ENCODE measurements around the gene GRPEL1. TPM values are rescaled to one million over a fixed set of nuclear protein-coding genes. Genes with fewer than 3 reads are reported as not detected.

GRPEL1 gene
- total RNA-seq, 1 donor from 2014 or later = 67.4 TPM

DNA sequence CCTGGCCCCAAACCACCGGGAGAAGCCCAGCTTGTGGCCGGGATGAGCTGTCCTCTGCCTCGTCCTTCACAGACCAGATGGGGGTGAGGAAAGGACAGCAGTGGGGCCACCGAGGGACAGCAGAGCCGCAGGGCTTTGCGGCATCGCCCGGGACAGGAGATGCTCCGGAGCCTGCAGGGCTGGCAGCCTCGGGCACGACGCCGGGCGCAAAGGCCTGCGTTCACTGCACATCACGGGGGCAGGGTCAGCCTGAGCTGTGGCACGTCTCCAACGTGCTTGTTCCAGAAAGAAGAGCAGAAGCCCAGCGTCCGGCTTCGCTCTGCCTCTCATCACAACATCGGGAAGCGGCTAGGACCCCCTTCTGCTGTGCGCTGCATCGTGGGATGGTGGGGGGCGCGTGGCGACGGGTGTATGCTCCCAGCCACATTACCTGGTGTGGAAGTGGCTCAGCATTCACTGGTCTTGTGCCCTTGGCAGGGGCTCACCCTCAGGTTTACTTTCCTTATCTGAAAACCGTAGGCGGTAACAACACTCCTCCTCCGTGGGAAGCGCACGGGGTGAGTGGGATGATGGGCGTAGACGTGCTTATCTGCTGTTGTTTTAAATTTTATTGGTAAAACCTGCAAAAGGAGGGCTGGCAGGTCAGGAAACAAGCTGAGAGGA lies 17.3 kb downstream of the GRPEL1 start:
- no peak for FAIRE-seq
- H3K4me3 ChIP-seq (ENCODE audit: low read depth, low read length) = no peak overlapping the region
- TF ChIP-seq, protein P1, sequence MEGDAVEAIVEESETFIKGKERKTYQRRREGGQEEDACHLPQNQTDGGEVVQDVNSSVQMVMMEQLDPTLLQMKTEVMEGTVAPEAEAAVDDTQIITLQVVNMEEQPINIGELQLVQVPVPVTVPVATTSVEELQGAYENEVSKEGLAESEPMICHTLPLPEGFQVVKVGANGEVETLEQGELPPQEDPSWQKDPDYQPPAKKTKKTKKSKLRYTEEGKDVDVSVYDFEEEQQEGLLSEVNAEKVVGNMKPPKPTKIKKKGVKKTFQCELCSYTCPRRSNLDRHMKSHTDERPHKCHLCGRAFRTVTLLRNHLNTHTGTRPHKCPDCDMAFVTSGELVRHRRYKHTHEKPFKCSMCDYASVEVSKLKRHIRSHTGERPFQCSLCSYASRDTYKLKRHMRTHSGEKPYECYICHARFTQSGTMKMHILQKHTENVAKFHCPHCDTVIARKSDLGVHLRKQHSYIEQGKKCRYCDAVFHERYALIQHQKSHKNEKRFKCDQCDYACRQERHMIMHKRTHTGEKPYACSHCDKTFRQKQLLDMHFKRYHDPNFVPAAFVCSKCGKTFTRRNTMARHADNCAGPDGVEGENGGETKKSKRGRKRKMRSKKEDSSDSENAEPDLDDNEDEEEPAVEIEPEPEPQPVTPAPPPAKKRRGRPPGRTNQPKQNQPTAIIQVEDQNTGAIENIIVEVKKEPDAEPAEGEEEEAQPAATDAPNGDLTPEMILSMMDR (IDR thresholded peaks at IDR 0.05; ENCODE audit: insufficient read depth, low read length, severe bottlenecking) = no peak
- H3K36me3 ChIP-seq (ENCODE audit: control insufficient read depth, insufficient read depth, low read length) = peaks cover 16% of the 10 kb centered on the region
- DNase-seq (ENCODE audit: low read depth) = no peak
- no peaks in the 10 kb centered on the region for H3K27me3 ChIP-seq (ENCODE audit: control insufficient read depth, insufficient read depth, low read length)

DNA sequence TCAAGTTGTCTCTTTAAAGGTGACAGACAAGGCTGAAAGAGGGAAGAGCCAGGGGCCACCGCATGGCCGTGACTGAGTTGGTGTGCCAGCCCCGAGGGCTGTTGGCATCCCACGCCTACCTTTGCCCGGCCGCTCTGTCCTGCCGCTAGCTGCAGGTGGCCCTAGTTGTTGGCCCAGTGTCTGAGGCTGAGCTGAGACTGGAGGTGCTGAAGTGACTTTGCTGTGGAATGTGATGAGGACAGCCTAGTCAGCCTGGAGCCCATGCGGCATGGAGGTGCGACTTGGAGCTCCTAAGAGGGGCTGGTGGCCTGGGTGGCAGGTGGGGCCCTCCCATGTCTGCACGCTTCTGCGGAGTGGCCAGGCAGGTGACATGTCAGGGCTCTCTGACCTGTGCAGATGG lies 18.1 kb downstream of the GRPEL1 start:
- H3K4me3 ChIP-seq (ENCODE audit: low read depth, low read length) = no peak overlapping the region
- no peak for FAIRE-seq
- TF ChIP-seq, protein P1 (IDR thresholded peaks at IDR 0.05; ENCODE audit: insufficient read depth, low read length, severe bottlenecking) = no peak
- no peaks in the 10 kb centered on the region for H3K27me3 ChIP-seq (ENCODE audit: control insufficient read depth, insufficient read depth, low read length)
- H3K36me3 ChIP-seq (ENCODE audit: control insufficient read depth, insufficient read depth, low read length) = peaks cover 10% of the 10 kb centered on the region
- no peak for DNase-seq (ENCODE audit: low read depth)

DNA sequence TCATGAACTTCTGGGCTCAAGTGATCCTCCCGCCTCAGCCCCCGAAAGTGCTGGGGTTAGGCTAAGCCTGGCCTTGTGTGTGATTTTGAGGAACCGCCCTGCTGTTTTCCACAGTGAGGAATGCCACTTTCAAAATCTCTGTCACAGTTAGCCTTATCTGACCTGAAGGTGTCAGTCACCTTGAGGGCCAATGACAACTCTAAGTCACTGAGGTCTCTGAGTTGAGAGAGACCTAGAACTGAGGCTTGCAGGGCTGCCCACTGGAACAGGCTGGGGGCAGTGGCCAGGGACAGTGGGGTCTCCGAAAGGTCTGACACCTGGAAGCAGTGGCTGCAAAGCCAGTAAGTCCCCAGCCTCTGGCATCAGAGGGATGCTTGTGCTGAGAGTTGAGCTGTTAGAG lies 18.6 kb downstream of the GRPEL1 start:
- H3K4me3 ChIP-seq (ENCODE audit: low read depth, low read length) = no peak overlapping the region
- DNase-seq (ENCODE audit: low read depth) (no peak), FAIRE-seq (no peak)
- TF ChIP-seq, protein P1 (IDR thresholded peaks at IDR 0.05; ENCODE audit: insufficient read depth, low read length, severe bottlenecking) = no peak
- H3K36me3 ChIP-seq (ENCODE audit: control insufficient read depth, insufficient read depth, low read length) = peaks cover 8% of the 10 kb centered on the region
- H3K27me3 ChIP-seq (ENCODE audit: control insufficient read depth, insufficient read depth, low read length) = no peaks in the 10 kb centered on the region

DNA sequence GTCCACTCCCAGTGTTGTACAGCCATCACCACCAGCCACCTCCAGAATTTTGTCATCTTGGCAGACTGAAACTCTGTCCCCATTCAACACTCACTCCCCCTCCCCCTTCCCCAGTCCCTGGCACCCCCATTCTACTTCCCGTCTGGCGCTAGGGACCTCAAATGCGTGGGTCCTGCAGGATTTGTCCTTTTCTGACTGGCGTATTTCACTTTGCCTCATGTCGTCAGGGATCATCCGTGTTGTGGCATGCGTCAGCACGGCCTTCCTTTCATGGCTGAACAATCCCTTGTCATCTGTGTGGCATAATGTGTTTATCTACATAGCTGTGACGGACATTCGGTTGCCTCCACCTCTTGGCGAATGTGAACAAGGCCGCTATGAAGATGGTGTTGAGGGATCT lies 19.2 kb downstream of the GRPEL1 start:
- DNase-seq (ENCODE audit: low read depth) (no peak), FAIRE-seq (no peak)
- Histone ChIP-seq H3K4me3 (ENCODE audit: low read depth, low read length) (no peak overlapping the region), H3K36me3 (ENCODE audit: control insufficient read depth, insufficient read depth, low read length) (peaks cover 8% of the 10 kb centered on the region), H3K27me3 (ENCODE audit: control insufficient read depth, insufficient read depth, low read length) (no peaks in the 10 kb centered on the region)
- TF ChIP-seq, protein P1 (IDR thresholded peaks at IDR 0.05; ENCODE audit: insufficient read depth, low read length, severe bottlenecking) = no peak

DNA sequence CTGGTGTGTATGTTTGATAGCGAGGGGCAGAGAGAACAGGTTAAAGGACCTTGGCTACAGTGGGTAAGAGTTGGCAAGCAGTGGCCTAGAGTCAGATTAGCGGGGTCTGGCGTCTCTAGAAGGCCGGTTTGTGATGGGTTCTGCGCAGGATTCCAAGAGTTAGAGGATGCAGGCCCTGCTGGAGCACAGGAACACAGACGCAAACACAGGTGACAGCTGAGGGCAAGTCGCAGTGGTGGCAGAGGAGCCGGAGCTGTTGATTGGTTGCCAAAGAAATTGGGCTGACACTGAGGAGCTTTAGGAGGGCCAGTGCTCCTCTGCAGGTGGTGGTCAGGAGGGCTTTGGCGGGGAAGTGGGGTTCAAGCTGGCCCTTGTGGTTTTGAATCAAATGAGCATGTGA lies 20.9 kb downstream of the GRPEL1 start:
- DNase-seq (ENCODE audit: low read depth) (no peak), FAIRE-seq (no peak)
- no peaks in the 10 kb centered on the region for H3K27me3 ChIP-seq (ENCODE audit: control insufficient read depth, insufficient read depth, low read length)
- H3K36me3 ChIP-seq (ENCODE audit: control insufficient read depth, insufficient read depth, low read length) = peaks cover 6% of the 10 kb centered on the region
- TF ChIP-seq, protein P1 (IDR thresholded peaks at IDR 0.05; ENCODE audit: insufficient read depth, low read length, severe bottlenecking) = no peak
- H3K4me3 ChIP-seq (ENCODE audit: low read depth, low read length) = no peak overlapping the region
